Gastrocnemius medialis (tissue), 4 donors: Measurements from ENCODE around the gene QPRT. TPM values are rescaled to one million over a fixed set of nuclear protein-coding genes. Genes with fewer than 3 reads are reported as not detected.

Experiments used
- ATAC-seq, 2 donors: fragments of 150-250 bp; one replicate each; pipeline ENCODE4 v1.9.1; 2016
- DNase-seq, 2 donors: peaks; one replicate each; pipeline ENCODE4 v3.0.0-alpha.2; 2019
- H3K27ac ChIP-seq, 4 donors: fragments of 200-600 bp; sonication (generic); 1 replicate in 1 of 4; 2 replicates in 3 of 4; pipeline ENCODE4 v1.5.1; 2016 to 2018; ENCODE audit warnings: mild to moderate bottlenecking in 2 of 4, moderate library complexity in 1 of 4
- H3K27me3 ChIP-seq, 3 donors: fragments of 200-600 bp; sonication (generic) in 2 of 3; 1 replicate in 1 of 3; 2 replicates in 2 of 3; pipeline versions ENCODE4 v1.5.1 to v1.6.0; 2016 to 2019; ENCODE audit warnings: mild to moderate bottlenecking in 1 of 3, moderate library complexity in 1 of 3
- H3K36me3 ChIP-seq, 2 donors: fragments of 200-600 bp; sonication (generic) in 1 of 2; one replicate each; pipeline ENCODE4 v1.5.1; 2017 to 2018
- H3K4me1 ChIP-seq, 2 donors: fragments of 200-600 bp; sonication (generic) in 1 of 2; one replicate each; pipeline ENCODE4 v1.5.1; 2016 to 2017; ENCODE audit warnings: mild to moderate bottlenecking in 2 of 2
- H3K4me3 ChIP-seq, 4 donors: fragments of 200-600 bp; sonication (generic) in 3 of 4; 1 replicate in 1 of 4; 2 replicates in 3 of 4; pipeline ENCODE4 v1.5.1; 2016 to 2019; ENCODE audit warnings: mild to moderate bottlenecking in 2 of 4
- H3K9me3 ChIP-seq, 3 donors: fragments of 200-600 bp; sonication (generic) in 2 of 3; 1 replicate in 1 of 3; 2 replicates in 2 of 3; pipeline ENCODE4 v1.5.1; 2016 to 2019
- POLR2A ChIP-seq, 2 donors: fragments of 450-650 bp; IDR thresholded peaks; one replicate each; pipeline ENCODE4 v1.6.1; 2017; ENCODE audit warnings: antibody characterized with exemption in 2 of 2, mild to moderate bottlenecking in 2 of 2, moderate library complexity in 2 of 2
- in situ Hi-C, 4 donors: fragments of 200-750 bp; cut with MboI; loops; one replicate each; pipeline versions ENCODE4 v1.15.0 to v1.8.0; 2017; ENCODE audit warnings: low sequenced_read_pairs in 4 of 4
- intact Hi-C: fragments of 100-400 bp; cut with DNase I; formaldehyde crosslinking; loops from one replicate; pipeline ENCODE4 v1.15.1; 2023; ENCODE audit warnings: low total_unique reads
- total RNA-seq, 4 donors: library from RNA; depleted of rRNA; stranded (reverse); fragments of >200 nt; gene quantifications; one replicate each; pipeline versions ENCODE4 v1.1.0 to v1.2.3, GENCODE V29; 2016
- TF ChIP-seq, protein P1 (sequence below), 5 experiments: fragments of 450-650 bp in 3 of 5; fragments of 200-600 bp in 2 of 5; sonication (generic) in 2 of 5; IDR thresholded peaks in 4 of 5; conservative IDR thresholded peaks in 1 of 5; 1 replicate in 4 of 5; 2 replicates in 1 of 5; pipeline ENCODE4 v1.5.1; 2016 to 2019; ENCODE audit warnings: antibody characterized with exemption in 5 of 5, mild to moderate bottlenecking in 3 of 5, moderate library complexity in 3 of 5

The QPRT gene
- total RNA-seq, 4 donors from 2014 or later, result 0.78 to 2.5 (median 1.5) TPM

DNA sequence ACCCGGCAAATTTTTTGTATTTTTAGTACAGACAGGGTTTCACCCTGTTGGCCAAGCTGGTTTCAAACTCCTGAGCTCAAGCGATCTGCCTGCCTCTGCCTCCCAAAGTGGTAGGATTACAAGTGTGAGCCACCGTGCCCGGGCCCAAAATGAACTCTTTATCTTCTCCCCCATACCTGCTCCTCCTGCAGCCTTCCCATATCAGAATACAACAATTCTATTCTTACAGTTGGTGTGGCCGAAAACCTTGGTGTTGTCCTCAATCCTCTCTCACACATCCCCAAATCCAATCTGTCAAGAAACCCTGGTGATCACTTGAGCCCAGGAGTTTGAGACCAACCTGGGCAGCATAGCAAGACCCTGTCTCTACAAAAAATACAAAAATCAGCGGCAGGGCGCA lies 35.4 kb upstream of the QPRT start:
- H3K36me3 ChIP-seq, result no peaks in the 10 kb centered on the region
- H3K4me3 ChIP-seq, result no peak overlapping the region
- ATAC-seq, result no peak
- no peaks in the 10 kb centered on the region for H3K9me3 ChIP-seq
- DNase-seq, result no peak
- H3K27me3 ChIP-seq, result no peaks in the 10 kb centered on the region
- no peak overlapping the region for H3K27ac ChIP-seq
- H3K4me1 ChIP-seq, result no peaks in the 10 kb centered on the region
- intact Hi-C loops (no loop called here), in situ Hi-C loops (loop anchor here in 1 of 4 donors (10.0 kb wide), 1 partner anchor 91 kb away; no protein-coding TSS in a partner anchor)
- TF ChIP-seq POLR2A (IDR thresholded peaks at IDR 0.05), result no peak
- TF ChIP-seq, protein P1, sequence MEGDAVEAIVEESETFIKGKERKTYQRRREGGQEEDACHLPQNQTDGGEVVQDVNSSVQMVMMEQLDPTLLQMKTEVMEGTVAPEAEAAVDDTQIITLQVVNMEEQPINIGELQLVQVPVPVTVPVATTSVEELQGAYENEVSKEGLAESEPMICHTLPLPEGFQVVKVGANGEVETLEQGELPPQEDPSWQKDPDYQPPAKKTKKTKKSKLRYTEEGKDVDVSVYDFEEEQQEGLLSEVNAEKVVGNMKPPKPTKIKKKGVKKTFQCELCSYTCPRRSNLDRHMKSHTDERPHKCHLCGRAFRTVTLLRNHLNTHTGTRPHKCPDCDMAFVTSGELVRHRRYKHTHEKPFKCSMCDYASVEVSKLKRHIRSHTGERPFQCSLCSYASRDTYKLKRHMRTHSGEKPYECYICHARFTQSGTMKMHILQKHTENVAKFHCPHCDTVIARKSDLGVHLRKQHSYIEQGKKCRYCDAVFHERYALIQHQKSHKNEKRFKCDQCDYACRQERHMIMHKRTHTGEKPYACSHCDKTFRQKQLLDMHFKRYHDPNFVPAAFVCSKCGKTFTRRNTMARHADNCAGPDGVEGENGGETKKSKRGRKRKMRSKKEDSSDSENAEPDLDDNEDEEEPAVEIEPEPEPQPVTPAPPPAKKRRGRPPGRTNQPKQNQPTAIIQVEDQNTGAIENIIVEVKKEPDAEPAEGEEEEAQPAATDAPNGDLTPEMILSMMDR (IDR thresholded peaks at IDR 0.05 in 4 of 5, conservative IDR thresholded peaks at IDR 0.05 in 1 of 5), result no peak

DNA sequence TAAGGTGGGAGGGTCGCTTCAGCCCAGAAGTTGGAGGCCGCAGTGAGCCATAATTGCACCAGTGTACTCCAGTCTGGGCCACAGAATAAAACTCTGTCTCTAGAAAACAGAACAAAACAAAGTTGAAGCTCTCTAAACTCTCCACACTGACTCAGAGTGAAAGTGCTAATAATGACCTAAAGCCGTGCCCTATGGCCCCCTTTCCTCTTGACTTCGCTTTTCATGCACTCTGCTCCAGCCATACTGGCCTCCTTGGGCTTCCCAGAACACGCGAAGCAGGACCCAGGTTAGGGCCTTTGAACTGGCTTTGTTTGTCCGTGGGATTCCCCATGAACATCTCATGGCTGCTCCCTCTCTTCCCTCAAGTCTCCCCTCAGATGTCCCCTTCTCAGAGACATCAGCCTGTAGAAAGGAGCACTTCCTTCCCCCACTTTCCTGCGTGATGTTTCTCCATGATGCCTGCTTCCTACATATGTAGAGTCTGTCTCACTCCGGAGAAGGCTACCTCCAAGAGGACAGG lies 34.6 kb upstream of the QPRT start:
- no peak overlapping the region for H3K27ac ChIP-seq
- no peak for DNase-seq

DNA sequence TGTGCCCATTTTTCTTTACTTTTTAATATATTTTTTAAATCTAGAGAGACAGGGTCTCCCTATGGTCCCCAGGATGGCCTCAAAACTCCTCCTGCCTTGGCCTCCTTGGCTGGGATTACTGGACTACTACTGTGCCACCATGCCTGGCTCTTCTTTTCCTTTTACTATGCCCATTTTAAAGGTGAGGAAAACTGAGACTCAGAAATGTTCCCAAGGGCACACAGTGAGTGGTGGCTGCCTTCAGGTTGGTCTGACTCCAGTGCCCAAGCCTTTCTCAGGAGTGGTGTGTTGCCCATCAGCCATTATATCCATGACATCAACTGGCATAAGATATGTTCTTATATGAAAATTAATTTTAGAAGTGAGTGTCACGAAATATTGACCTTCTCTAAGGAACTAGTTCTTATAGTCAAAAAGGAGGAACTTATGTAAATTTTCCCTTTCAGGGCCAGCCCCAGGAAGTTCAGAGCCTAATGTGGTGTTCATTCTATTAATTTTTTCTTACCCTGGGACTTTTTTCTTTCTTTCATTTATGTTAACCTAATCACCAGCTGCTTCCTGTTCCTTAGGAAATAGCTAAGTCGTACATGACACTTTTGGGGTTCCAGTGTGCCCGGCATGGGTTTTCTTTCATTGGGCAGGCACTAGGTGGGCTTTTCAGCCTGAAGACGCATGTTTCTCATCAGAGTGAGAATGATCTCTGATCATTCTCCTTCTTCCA lies 33.8 kb upstream of the QPRT start:
- no peak overlapping the region for H3K27ac ChIP-seq
- DNase-seq (no peak), ATAC-seq (no peak)
- intact Hi-C loops (no loop called here), in situ Hi-C loops (loop anchor here in 1 of 4 donors (10.0 kb wide), 1 partner anchor 90 kb away; no protein-coding TSS in a partner anchor)
- no peaks in the 10 kb centered on the region for H3K27me3 ChIP-seq
- no peak overlapping the region for H3K4me3 ChIP-seq
- H3K4me1 ChIP-seq, result no peaks in the 10 kb centered on the region
- no peaks in the 10 kb centered on the region for H3K36me3 ChIP-seq
- no peaks in the 10 kb centered on the region for H3K9me3 ChIP-seq
- no peak for TF ChIP-seq POLR2A (IDR thresholded peaks at IDR 0.05)
- TF ChIP-seq, protein P1 (IDR thresholded peaks at IDR 0.05 in 4 of 5, conservative IDR thresholded peaks at IDR 0.05 in 1 of 5), result no peak

More for the DNA sequence above, 34.6 kb upstream of the QPRT start:
- no peak for ATAC-seq
- intact Hi-C loops, result no loop called here
- H3K9me3 ChIP-seq, result no peaks in the 10 kb centered on the region
- no peaks in the 10 kb centered on the region for H3K4me1 ChIP-seq
- H3K27me3 ChIP-seq, result no peaks in the 10 kb centered on the region
- H3K36me3 ChIP-seq, result no peaks in the 10 kb centered on the region
- in situ Hi-C loops, result loop anchor here in 1 of 4 donors (10.0 kb wide), 1 partner anchor 90 kb away; no protein-coding TSS in a partner anchor
- TF ChIP-seq POLR2A (IDR thresholded peaks at IDR 0.05), result no peak
- TF ChIP-seq, protein P1 (IDR thresholded peaks at IDR 0.05 in 4 of 5, conservative IDR thresholded peaks at IDR 0.05 in 1 of 5), result no peak
- no peak overlapping the region for H3K4me3 ChIP-seq

DNA sequence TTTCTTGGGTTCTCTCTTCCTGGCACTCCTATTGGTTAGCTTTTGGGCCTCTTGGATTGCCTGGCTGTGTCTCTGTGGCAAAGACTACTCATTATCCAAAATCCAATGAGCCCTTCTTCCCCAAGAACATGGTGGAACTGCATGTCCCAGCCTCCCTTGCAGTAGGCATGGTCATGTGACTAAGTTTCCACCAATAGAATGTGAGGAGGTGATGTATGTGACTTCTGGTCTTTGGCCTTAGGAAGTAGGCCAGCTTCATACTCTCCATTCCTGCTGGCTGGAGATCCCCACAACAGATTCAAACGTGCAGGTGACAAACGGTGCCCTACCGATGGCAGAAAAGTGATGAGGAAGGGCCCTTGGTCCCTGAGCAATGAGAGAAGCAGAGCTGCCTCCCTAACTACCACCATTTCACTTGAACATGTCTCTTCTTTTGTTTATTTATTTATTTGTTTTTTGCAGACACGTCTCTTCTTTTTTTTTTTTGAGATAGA lies 33.2 kb upstream of the QPRT start:
- Histone ChIP-seq H3K27me3 (no peaks in the 10 kb centered on the region), H3K4me1 (no peaks in the 10 kb centered on the region), H3K4me3 (no peak overlapping the region), H3K27ac (no peak overlapping the region), H3K9me3 (no peaks in the 10 kb centered on the region), H3K36me3 (no peaks in the 10 kb centered on the region)
- TF ChIP-seq, protein P1 (IDR thresholded peaks at IDR 0.05 in 4 of 5, conservative IDR thresholded peaks at IDR 0.05 in 1 of 5), result no peak
- no peak for TF ChIP-seq POLR2A (IDR thresholded peaks at IDR 0.05)
- intact Hi-C loops (no loop called here), in situ Hi-C loops (loop anchor here in 1 of 4 donors (10.0 kb wide), 1 partner anchor 89 kb away; no protein-coding TSS in a partner anchor)
- no peak for ATAC-seq
- DNase-seq, result no peak
